Osteocyte (in vitro differentiated cells): Measurements from ENCODE around the gene SNAPC3. TPM values are rescaled to one million over a fixed set of nuclear protein-coding genes. Genes with fewer than 3 reads are reported as not detected.
A peak's percentile ranks its signal among the peaks of the same experiment; 100 is the strongest.

Experiments used
- DNase-seq: peaks from one replicate; pipeline ENCODE4 v3.0.0; 2021; ENCODE audit warnings: mixed read lengths; ENCODE audit not compliant: unreplicated experiment; ENCODE audit errors: extremely low spot score
- H3K27ac Mint-ChIP-seq: one replicate; pipeline ENCODE4 v1.8.0; 2021; ENCODE audit warnings: mild to moderate bottlenecking, mixed read lengths; ENCODE audit not compliant: unreplicated experiment
- H3K27me3 Mint-ChIP-seq: one replicate; pipeline ENCODE4 v1.8.0; 2021; ENCODE audit warnings: mixed read lengths; ENCODE audit not compliant: unreplicated experiment
- H3K36me3 Mint-ChIP-seq: one replicate; pipeline ENCODE4 v1.8.0; 2021; ENCODE audit warnings: mixed read lengths; ENCODE audit not compliant: unreplicated experiment
- H3K4me1 Mint-ChIP-seq: one replicate; pipeline ENCODE4 v1.8.0; 2021; ENCODE audit warnings: mixed read lengths; ENCODE audit not compliant: unreplicated experiment
- H3K4me3 Mint-ChIP-seq: one replicate; pipeline ENCODE4 v1.8.0; 2021; ENCODE audit warnings: mild to moderate bottlenecking, moderate library complexity, mixed read lengths; ENCODE audit not compliant: unreplicated experiment
- H3K9me3 Mint-ChIP-seq: one replicate; pipeline ENCODE4 v1.8.0; 2021; ENCODE audit warnings: mixed read lengths; ENCODE audit not compliant: unreplicated experiment
- CTCF ChIP-seq: fragments of 200-600 bp; sonication (generic); IDR thresholded peaks from 2 replicates; pipeline ENCODE4 v1.5.0; 2021; ENCODE audit warnings: antibody characterized with exemption, mild to moderate bottlenecking, moderate library complexity
- total RNA-seq: library from RNA; stranded (reverse); gene quantifications from 2 replicates; pipeline ENCODE4 v1.2.1, GENCODE V29; 2021

SNAPC3 gene
- total RNA-seq, 1 donor from 2014 or later: 36.1 TPM

GRCh38 chr9:15509931-15510788 is 87.5 kb downstream of the SNAPC3 start:
- Mint-ChIP-seq H3K27ac (peak overlapping the region; percentile 98), H3K9me3 (no peaks in the 10 kb centered on the region), H3K4me3 (peak overlapping the region; percentile 98), H3K36me3 (peaks cover 21% of the 10 kb centered on the region), H3K4me1 (peaks cover 27% of the 10 kb centered on the region), H3K27me3 (no peaks in the 10 kb centered on the region)
- TF ChIP-seq CTCF: no peak
- no peak for DNase-seq

GRCh38 chr9:15510789-15511575 is 88.3 kb downstream of the SNAPC3 start, which contains the start of gene PSIP1:
Gene PSIP1, minus strand, starts transcription at chr9:15510970. Its CDS starts 782 bp downstream, at chr9:15510188.
- no peak for TF ChIP-seq CTCF
- Mint-ChIP-seq H3K4me1 (peaks cover 27% of the 10 kb centered on the region), H3K4me3 (peak within 1 kb of the TSS; percentile 98), H3K9me3 (no peaks in the 10 kb centered on the region), H3K27me3 (no peaks in the 10 kb centered on the region), H3K27ac (peak within 1 kb of the TSS; percentile 100), H3K36me3 (peaks cover 18% of the 10 kb centered on the region)
- peak; percentile 91 for DNase-seq

Other genes starting within 250 kb of the SNAPC3 start
- 24.9 and 25.5 TPM in 2 replicates for gene TTC39B, start 115.7 kb upstream of the SNAPC3 start, total RNA-seq
- gene PSIP1, start 88.1 kb downstream of the SNAPC3 start, total RNA-seq: 77.5 and 78.1 TPM in 2 replicates
- gene CCDC171, start 130.2 kb downstream of the SNAPC3 start, total RNA-seq: 4.5 and 5.4 TPM in 2 replicates